Embryonic facial prominence (tissue), 1 donor: ENCODE measurements around the gene INO80.

ENCODE experiments used
- DNase-seq: peaks from one replicate; pipeline ENCODE4 v3.0.0-alpha.2; 2016; ENCODE audit errors: extremely low spot score

Gene INO80

DNA sequence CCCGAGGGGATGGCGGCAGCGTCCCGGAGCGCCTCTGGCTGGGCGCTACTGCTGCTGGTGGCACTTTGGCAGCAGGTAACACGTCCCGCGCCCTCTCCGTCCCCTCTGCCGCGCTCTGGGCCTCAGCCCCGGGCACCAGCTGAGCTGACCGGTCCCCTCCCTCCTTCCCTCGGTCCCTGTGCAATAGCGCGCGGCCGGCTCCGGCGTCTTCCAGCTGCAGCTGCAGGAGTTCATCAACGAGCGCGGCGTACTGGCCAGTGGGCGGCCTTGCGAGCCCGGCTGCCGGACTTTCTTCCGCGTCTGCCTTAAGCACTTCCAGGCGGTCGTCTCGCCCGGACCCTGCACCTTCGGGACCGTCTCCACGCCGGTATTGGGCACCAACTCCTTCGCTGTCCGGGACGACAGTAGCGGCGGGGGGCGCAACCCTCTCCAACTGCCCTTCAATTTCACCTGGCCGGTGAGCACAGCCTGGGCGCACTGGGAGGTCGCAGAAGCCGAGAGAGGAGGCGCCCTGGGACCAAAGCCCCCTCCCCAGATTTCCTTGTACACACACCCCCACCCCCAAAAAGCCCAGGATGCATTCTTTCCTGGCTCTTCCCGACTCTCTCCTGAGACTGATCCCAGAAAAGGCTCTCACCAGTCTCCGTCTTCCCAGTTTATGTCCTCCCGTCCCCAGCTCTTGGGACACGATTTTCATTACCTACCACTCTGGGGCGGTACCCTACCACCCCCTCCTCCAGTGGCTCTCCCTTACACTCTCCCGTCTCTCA is 186.2 kb downstream of the INO80 start:
- DNase-seq, result no peak
